Measurements from ENCODE around the gene PARN.

PARN gene

DNA sequence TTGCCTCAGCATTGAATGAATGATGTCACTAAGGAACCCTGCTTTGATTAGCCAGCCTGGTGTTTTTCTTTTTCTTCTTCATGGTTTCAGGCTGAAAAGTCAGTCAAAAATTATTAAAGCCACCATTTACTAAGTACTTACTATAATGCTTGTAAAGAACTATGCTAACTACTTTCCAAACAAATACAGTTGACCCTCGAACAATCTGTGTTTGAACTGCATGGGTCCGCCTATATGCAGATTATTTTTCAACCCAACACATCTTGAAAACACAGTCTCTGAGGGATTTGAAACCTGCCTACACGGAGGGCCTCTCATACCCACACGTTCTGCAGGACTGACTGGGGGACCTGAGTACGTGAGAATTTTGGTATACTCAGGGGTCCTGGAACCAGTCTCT lies 136.3 kb downstream of the PARN start:
- DNase-seq (ENCODE audit: low read depth, low spot score): no peak
- ChIA-PET POLR2A (no interaction called here), CTCF (no interaction called here)
- no peak overlapping the region for H3K4me3 ChIP-seq (ENCODE audit: low read depth, low read length)
- no peak for TF ChIP-seq CTCF (IDR thresholded peaks at IDR 0.05; ENCODE audit: insufficient read depth, low read length, missing control alignments)

DNA sequence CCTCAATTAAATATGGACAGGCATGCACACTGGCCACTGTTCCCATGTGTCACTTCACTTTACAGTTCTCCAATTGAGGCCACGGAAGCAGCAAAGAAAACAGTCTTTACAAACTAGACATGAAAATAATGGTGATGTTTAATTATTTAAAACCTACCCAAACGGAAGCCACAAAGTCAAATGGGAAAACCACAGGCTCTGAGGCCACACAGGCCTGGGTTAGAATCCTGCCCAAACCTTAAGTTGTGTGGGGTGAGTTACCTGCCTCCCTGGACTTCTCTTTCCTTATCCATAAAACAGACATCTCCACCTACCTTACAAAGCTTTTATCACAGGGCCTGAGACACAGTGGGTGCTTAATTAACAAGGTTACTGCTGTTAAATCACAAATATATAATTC lies 137.4 kb downstream of the PARN start:
- ChIA-PET CTCF (no interaction called here), POLR2A (no interaction called here)
- no peak for DNase-seq (ENCODE audit: low read depth, low spot score)
- no peak for TF ChIP-seq CTCF (IDR thresholded peaks at IDR 0.05; ENCODE audit: insufficient read depth, low read length, missing control alignments)
- no peak overlapping the region for H3K4me3 ChIP-seq (ENCODE audit: low read depth, low read length)

GRCh38 chr16:14491861-14492529 lies 138.1 kb downstream of the PARN start:
- no peak overlapping the region for H3K4me3 ChIP-seq (ENCODE audit: low read depth, low read length)
- TF ChIP-seq CTCF (IDR thresholded peaks at IDR 0.05; ENCODE audit: insufficient read depth, low read length, missing control alignments): no peak
- ChIA-PET CTCF (interaction anchor here (1.0 to 1.4 kb wide), 2 partner anchors 9 to 47 kb away, joined by 3 to 4 read pairs; no protein-coding TSS in a partner anchor), POLR2A (no interaction called here)
- DNase-seq (ENCODE audit: low read depth, low spot score): no peak

- no peak overlapping the region for H3K4me3 ChIP-seq (ENCODE audit: low read depth, low read length)
- CTCF ChIA-PET: no interaction called here
- TF ChIP-seq CTCF (IDR thresholded peaks at IDR 0.05; ENCODE audit: insufficient read depth, low read length, missing control alignments): no peak
- POLR2A ChIA-PET: no interaction called here
- DNase-seq (ENCODE audit: low read depth, low spot score): no peak
Measured at GRCh38 chr16:14490235-14490634, 139.8 kb downstream of the PARN start.

GRCh38 chr16:14489460-14489859 lies 140.6 kb downstream of the PARN start:
- POLR2A ChIA-PET: no interaction called here
- no peak overlapping the region for H3K4me3 ChIP-seq (ENCODE audit: low read depth, low read length)
- TF ChIP-seq CTCF (IDR thresholded peaks at IDR 0.05; ENCODE audit: insufficient read depth, low read length, missing control alignments): peak; percentile 19
- CTCF ChIA-PET: interaction anchor here (0.8 to 1.4 kb wide), 3 partner anchors 8 to 30 kb away, joined by 3 read pairs; no protein-coding TSS in a partner anchor
- no peak for DNase-seq (ENCODE audit: low read depth, low spot score)

GRCh38 chr16:14487579-14487978 lies 142.5 kb downstream of the PARN start:
- peak overlapping the region; percentile 52; the same call in 1 of the 2 replicates for H3K4me3 ChIP-seq (ENCODE audit: low read depth, low read length)
- TF ChIP-seq CTCF (IDR thresholded peaks at IDR 0.05; ENCODE audit: insufficient read depth, low read length, missing control alignments): no peak
- CTCF ChIA-PET: interaction anchor here (0.9 to 1.8 kb wide), 9 partner anchors 13 to 238 kb away, joined by 3 to 4 read pairs (median 3); no protein-coding TSS in a partner anchor
- no peak for DNase-seq (ENCODE audit: low read depth, low spot score)
- POLR2A ChIA-PET: interaction anchor here (1.0 to 1.7 kb wide), 3 partner anchors 14 to 22 kb away, joined by 3 to 7 read pairs (median 4); no protein-coding TSS in a partner anchor
